VCaP (cell line): ENCODE measurements around the gene CYB561D2.
A peak's percentile ranks its signal among the peaks of the same experiment; 100 is the strongest.

ENCODE experiments used
- H3K27ac ChIP-seq: fragments of 450-650 bp; 2 replicates; pipeline ENCODE4 v1.5.1; 2017
- TF ChIP-seq, protein P1 (sequence below): fragments of 450-650 bp; conservative IDR thresholded peaks from 2 replicates; pipeline ENCODE4 v1.5.1; 2017; ENCODE audit warnings: mild to moderate bottlenecking, moderate library complexity

CYB561D2 gene

DNA sequence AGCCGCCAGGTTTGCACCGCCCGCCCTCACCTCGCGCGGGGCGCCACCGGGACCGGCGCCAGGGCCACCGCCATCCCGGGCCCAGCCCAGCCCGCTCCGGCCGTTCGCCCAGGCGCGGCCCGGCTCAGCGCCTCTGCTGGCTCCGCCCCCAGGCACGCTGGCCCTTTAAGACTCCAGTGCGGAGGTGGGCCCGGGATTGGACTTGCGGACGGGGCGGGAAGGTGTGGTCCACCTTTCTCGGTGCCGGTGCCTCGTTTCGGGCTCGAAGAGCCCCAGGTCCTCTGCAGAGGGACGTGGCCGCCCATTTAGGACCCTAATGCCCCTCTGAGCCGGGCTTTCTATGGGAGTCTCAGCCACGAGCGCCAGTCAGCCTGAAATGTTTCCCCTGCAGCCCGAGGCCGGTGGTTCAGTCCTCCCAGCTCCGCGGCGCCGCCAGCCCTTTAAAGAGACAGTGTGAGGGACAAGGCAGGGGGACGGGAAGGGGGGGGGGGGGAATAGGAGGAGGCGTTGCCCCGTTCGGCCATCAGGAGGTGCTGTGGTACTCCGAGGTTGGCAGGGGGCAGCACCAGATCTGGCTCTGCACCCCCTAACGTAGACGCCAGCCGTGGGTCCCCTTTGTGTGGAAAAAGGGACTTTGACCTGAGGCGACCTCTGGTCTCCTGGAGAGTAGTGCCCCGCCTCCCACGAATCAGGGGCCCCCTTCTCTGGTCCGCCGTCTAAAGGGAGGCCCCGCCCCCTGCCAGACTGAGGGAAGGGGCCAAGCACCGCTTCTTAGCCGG is 29.1 kb upstream of the CYB561D2 start:
- TF ChIP-seq, protein P1, sequence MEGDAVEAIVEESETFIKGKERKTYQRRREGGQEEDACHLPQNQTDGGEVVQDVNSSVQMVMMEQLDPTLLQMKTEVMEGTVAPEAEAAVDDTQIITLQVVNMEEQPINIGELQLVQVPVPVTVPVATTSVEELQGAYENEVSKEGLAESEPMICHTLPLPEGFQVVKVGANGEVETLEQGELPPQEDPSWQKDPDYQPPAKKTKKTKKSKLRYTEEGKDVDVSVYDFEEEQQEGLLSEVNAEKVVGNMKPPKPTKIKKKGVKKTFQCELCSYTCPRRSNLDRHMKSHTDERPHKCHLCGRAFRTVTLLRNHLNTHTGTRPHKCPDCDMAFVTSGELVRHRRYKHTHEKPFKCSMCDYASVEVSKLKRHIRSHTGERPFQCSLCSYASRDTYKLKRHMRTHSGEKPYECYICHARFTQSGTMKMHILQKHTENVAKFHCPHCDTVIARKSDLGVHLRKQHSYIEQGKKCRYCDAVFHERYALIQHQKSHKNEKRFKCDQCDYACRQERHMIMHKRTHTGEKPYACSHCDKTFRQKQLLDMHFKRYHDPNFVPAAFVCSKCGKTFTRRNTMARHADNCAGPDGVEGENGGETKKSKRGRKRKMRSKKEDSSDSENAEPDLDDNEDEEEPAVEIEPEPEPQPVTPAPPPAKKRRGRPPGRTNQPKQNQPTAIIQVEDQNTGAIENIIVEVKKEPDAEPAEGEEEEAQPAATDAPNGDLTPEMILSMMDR, result peak; percentile 74
- H3K27ac ChIP-seq, result peak overlapping the region; percentile 97

DNA sequence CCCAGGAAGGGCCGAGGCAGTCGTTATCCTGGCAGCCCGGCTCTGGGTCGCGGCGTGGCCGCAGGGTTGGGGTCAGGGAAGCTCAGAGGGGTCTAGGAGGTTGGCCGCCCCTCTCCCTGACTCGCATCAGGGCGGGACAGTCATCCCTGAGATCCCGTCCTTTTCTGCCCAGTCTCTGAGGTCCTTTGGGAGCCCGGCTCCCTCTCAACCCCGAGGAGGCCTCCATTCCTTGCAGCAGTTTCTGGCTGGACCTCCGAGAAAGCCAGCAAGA is 28.6 kb upstream of the CYB561D2 start:
- H3K27ac ChIP-seq, result peak overlapping the region; percentile 97
- TF ChIP-seq, protein P1, result no peak; the same call in 1 of the 2 replicates

DNA sequence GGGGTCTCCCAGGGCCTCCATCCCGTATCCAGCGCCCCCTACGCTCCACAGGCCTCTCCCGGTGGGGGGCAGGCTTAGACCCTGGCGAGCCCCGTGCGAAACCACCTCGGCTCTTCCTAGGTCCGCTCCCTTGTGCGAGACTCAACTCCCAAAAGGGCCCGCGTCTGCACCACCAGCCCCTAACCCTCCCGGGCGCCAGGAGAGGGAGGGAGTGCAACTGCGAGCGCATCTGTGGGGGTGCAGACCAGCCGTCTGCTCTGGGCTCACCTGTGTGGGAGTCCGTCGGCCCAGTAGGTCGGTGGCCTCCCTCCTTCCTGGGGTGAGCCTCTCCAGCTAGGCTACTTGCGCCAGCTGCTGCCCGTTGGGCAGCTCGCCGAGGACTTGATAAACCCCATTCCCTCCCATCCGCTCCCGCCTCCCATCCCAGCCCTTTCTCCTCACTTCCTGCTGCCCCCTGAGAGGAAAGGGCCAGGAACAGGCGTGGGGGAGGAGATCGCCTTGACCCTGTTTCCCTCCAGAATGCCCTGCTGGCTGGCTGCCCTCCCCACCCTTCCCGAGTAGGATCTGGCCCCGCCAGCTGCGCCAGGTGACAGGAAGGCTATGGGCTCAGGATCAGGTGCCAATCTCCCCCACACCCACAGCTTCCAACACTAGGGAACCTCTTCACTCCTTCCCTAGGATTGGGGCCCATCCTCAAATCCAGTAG is 28.1 kb upstream of the CYB561D2 start, which contains the start of gene HYAL2:
TSS of gene HYAL2 (minus strand) at position 360 of the 706 bp plus-strand sequence. CDS start 2,256 bp downstream, outside the sequence.
- TF ChIP-seq, protein P1, result no peak
- H3K27ac ChIP-seq, result peak within 1 kb of the TSS; percentile 97

DNA sequence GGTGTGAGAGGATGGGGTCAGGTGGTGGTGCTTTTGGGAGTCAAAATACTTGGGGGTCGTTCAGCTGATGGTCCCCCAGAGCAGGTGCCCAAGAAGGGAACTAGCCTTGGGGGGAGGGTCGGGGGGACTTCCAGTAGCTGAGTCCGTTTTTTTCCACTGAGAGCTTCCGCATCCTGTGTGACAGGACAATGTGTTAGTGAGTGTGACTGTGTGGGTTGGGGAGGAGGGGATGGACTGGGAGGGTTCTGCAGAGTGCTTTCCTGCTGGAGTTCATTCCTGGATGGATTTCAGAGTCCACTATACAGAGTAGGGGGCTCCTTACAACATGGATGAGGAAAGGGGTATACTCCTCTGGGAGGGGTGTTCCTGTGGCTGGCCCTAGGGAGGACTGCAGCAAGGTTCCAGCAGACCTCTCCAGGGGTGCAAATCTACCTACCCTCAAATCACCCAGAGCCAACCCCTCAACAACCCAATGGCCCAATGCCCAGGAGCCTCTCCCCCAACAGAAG is 27.5 kb upstream of the CYB561D2 start:
- TF ChIP-seq, protein P1, result no peak
- peak overlapping the region; percentile 97; the same call in 1 of the 2 replicates for H3K27ac ChIP-seq

DNA sequence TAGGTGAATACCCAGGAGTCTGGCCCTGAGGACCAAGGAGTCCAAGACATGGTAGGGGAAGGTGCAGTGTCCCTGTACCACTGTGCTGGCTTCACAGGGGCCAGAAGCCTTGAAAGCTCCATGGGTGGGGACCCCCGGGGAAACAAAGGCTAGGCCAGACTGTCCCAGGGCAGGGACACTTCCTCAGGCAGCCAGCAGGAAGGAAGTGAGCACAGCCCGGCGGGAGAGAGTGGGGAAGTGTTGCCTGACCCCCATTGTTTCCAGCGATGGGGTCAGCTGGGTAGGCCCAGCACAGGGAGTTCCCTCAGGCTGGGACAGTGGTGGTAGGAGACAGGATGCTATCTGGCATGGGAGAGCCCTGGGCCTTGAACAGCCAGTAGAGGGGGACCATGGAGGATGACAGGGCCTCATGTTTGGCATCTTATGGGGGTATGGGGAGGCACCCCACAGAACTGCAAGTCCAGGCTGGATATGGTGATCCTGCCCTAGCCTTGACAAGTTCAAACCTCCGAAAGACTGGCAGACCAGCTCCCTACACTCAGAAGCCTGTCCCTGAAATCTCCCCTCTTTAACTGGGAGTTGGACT is 27.0 kb upstream of the CYB561D2 start:
- TF ChIP-seq, protein P1, result no peak
- peak overlapping the region; percentile 97; the same call in 1 of the 2 replicates for H3K27ac ChIP-seq

DNA sequence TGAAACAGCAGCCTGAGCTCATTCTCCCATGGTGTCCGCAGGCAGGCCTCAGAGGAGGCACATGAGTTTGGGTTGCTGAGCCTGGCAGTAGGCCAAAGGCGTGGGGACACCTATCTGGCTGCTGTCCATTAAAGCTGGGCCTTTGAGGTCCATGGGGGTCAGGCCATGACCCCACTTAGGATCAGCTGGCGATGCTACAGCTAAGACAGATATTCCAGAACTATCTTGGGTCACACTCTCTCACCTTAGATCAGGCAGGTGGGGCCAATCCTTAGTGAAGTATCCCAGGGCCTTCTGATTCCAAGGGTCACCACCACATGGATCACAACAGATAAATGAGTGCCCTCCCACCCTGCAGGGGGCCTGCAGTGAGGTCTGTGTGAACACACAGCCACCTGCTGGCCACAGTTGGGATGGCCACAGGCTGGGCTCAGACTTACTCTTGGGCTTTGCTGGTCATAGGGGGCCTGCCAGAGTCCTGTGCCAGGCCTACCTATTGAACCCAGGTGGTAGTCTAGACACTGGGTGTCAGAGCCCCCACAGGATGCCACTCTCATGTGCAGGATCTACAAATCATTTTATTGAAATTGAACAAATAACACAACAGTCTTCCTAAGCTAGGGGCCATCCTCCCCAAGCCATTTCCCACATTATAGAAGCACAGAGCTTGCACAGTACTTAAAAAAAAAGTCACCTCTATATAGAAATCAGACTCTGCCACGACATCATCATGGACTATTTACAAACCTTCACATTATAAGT is 26.1 kb upstream of the CYB561D2 start:
- TF ChIP-seq, protein P1, result peak; percentile 95
- peak overlapping the region; percentile 97; the same call in 1 of the 2 replicates for H3K27ac ChIP-seq

DNA sequence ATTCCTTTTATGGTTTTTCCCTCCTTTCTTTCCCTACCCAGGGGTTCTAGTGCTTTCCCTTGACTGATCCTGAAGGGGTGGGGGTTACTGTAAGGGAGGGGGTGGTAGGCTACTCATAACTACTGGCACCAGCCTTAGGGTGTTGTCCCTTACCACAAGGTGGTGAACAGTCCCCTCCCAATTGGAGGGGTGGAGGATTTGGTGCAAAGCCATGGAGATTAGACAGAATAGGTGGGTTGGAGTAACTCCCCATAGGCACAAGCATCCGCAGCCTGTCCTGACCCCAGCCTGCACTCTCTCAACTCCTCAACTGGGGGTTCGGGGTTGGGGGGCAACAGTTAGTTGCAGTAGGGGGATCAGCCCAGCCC is 25.6 kb upstream of the CYB561D2 start:
- TF ChIP-seq, protein P1, result no peak
- no peak overlapping the region for H3K27ac ChIP-seq
